ENCODE measurements around the gene GET4.

GRCh38 chr7:869348-869747 is 7.0 kb upstream of the GET4 start:
- TF ChIP-seq CTCF (conservative IDR thresholded peaks at IDR 0.05; ENCODE audit: low read depth, low read length): no peak
- no peak for TF ChIP-seq NFE2L2 (IDR thresholded peaks at IDR 0.05; ENCODE audit: low read depth, low read length)
- no peak for TF ChIP-seq POLR2A (IDR thresholded peaks at IDR 0.05; ENCODE audit: low read depth, low read length)
- TF ChIP-seq RAD21 (IDR thresholded peaks at IDR 0.05; ENCODE audit: low read length): no peak
- TF ChIP-seq CEBPB (IDR thresholded peaks at IDR 0.05; ENCODE audit: low read depth, low read length): no peak
- no peak for TF ChIP-seq RCOR1 (IDR thresholded peaks at IDR 0.05; ENCODE audit: insufficient replicate concordance, low read length)
- TF ChIP-seq, protein P1, sequence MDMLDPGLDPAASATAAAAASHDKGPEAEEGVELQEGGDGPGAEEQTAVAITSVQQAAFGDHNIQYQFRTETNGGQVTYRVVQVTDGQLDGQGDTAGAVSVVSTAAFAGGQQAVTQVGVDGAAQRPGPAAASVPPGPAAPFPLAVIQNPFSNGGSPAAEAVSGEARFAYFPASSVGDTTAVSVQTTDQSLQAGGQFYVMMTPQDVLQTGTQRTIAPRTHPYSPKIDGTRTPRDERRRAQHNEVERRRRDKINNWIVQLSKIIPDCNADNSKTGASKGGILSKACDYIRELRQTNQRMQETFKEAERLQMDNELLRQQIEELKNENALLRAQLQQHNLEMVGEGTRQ (IDR thresholded peaks at IDR 0.05; ENCODE audit: low read depth, low read length): no peak
- no peak for TF ChIP-seq RFX5 (IDR thresholded peaks at IDR 0.05; ENCODE audit: low read depth, low read length)
- no peak for TF ChIP-seq MAZ (IDR thresholded peaks at IDR 0.05; ENCODE audit: borderline replicate concordance, low read depth, low read length)
- TF ChIP-seq FOS (IDR thresholded peaks at IDR 0.05; ENCODE audit: low read depth, low read length): no peak

All from IMR-90 (cell line).